GM23338 (cell line): ENCODE data around the gene RUNX1. TPM values are rescaled to one million over a fixed set of nuclear protein-coding genes. Genes with fewer than 3 reads are reported as not detected.
A peak's percentile ranks its signal among the peaks of the same experiment; 100 is the strongest.

Experiments used
- ATAC-seq: fragments of 200-7000 bp; cut with Tn5 transposase; 3 replicates; pipeline ENCODE4 v1.9.1; 2020
- DNase-seq: peaks from one replicate; pipeline ENCODE4 v3.0.0-alpha.2; 2015; ENCODE audit warnings: low spot score
- H2AFZ ChIP-seq: fragments of 200-600 bp; sonication (generic); 2 replicates; pipeline ENCODE4 v1.8.0; 2016; ENCODE audit warnings: antibody characterized with exemption, mild to moderate bottlenecking, moderate library complexity
- H3F3A ChIP-seq: fragments of 200-600 bp; sonication (generic); replicated peaks from 2 replicates; pipeline ENCODE4 v1.8.0; 2017; ENCODE audit warnings: antibody characterized with exemption, mixed run types, low read depth
- H3K27ac ChIP-seq: fragments of 200-600 bp; sonication (generic); 2 replicates; pipeline ENCODE4 v1.6.1; 2016; ENCODE audit warnings: low read depth
- H3K27me3 ChIP-seq: fragments of 200-600 bp; sonication (generic); 2 replicates; pipeline ENCODE4 v1.8.0; 2016; ENCODE audit warnings: mild to moderate bottlenecking, mixed run types, moderate library complexity; ENCODE audit not compliant: insufficient read depth
- H3K36me3 ChIP-seq: fragments of 200-600 bp; sonication (generic); 2 replicates; pipeline ENCODE4 v1.8.0; 2016; ENCODE audit warnings: mild to moderate bottlenecking; ENCODE audit not compliant: insufficient read depth
- H3K4me1 ChIP-seq: fragments of 200-600 bp; sonication (generic); 2 replicates; pipeline ENCODE4 v1.8.0; 2016; ENCODE audit warnings: mild to moderate bottlenecking, moderate library complexity; ENCODE audit not compliant: insufficient read depth
- H3K4me2 ChIP-seq: fragments of 200-600 bp; sonication (generic); 2 replicates; pipeline ENCODE4 v1.7.1; 2017; ENCODE audit warnings: mixed run types
- H3K4me3 ChIP-seq: fragments of 200-600 bp; sonication (generic); 2 replicates; pipeline ENCODE4 v1.6.1; 2016; ENCODE audit warnings: mixed run types
- H3K79me2 ChIP-seq: fragments of 200-600 bp; sonication (generic); replicated peaks from 2 replicates; pipeline ENCODE4 v1.8.0; 2017; ENCODE audit warnings: mild to moderate bottlenecking; ENCODE audit not compliant: insufficient read depth
- H3K9me2 ChIP-seq: fragments of 200-600 bp; sonication (generic); 2 replicates; pipeline ENCODE4 v1.8.0; 2017; ENCODE audit not compliant: insufficient read depth
- H4K20me1 ChIP-seq: fragments of 200-600 bp; sonication (generic); replicated peaks from 2 replicates; pipeline ENCODE4 v1.8.0; 2017; ENCODE audit warnings: mild to moderate bottlenecking; ENCODE audit not compliant: insufficient read depth
- H3K27ac Mint-ChIP-seq: 2 replicates; pipeline ENCODE4 v1.8.0; 2020; ENCODE audit warnings: inconsistent platforms, mild to moderate bottlenecking, moderate library complexity, mixed read lengths
- H3K27me3 Mint-ChIP-seq: 3 replicates; pipeline ENCODE4 v1.8.0; 2022; ENCODE audit warnings: low read depth, mild to moderate bottlenecking, moderate library complexity, mixed read lengths, inconsistent platforms; ENCODE audit not compliant: insufficient read depth, poor library complexity
- H3K36me3 Mint-ChIP-seq: 3 replicates; pipeline ENCODE4 v1.8.0; 2021; ENCODE audit warnings: low read depth, mild to moderate bottlenecking, inconsistent platforms, moderate library complexity, mixed read lengths
- H3K4me1 Mint-ChIP-seq: 3 replicates; pipeline ENCODE4 v1.8.0; 2020; ENCODE audit warnings: mild to moderate bottlenecking, inconsistent platforms, mixed read lengths
- H3K4me3 Mint-ChIP-seq: 3 replicates; pipeline ENCODE4 v1.8.0; 2021; ENCODE audit warnings: moderate library complexity, mild to moderate bottlenecking, inconsistent platforms, mixed read lengths
- H3K9me3 Mint-ChIP-seq: 3 replicates; pipeline ENCODE4 v1.8.0; 2020; ENCODE audit warnings: moderate library complexity, mild to moderate bottlenecking, inconsistent platforms, mixed read lengths
- CREB1 ChIP-seq: fragments of 250-450 bp; sonication (Bioruptor Pico); IDR thresholded peaks from 2 replicates; pipeline ENCODE4 v1.5.0; 2020; ENCODE audit warnings: low read depth, mild to moderate bottlenecking, moderate library complexity
- CTCF ChIP-seq, 2 experiments: fragments of 200-600 bp in 1 of 2; sonication (generic) in 1 of 2; conservative IDR thresholded peaks; 2 replicates each; pipeline versions ENCODE4 v1.5.1 to v1.6.1; 2016 to 2017; ENCODE audit warnings: antibody characterized with exemption in 2 of 2, low read depth in 2 of 2, mild to moderate bottlenecking in 2 of 2, moderate library complexity in 1 of 2
- EZH2phosphoT487 ChIP-seq: fragments of 200-600 bp; sonication (generic); IDR thresholded peaks from one replicate; pipeline ENCODE4 v1.8.1; 2018; ENCODE audit warnings: antibody characterized with exemption; ENCODE audit not compliant: unreplicated experiment
- JUNB ChIP-seq: IDR thresholded peaks from one replicate; pipeline ENCODE4 v1.6.1; 2016; ENCODE audit warnings: antibody characterized with exemption; ENCODE audit not compliant: unreplicated experiment
- NANOG ChIP-seq: IDR thresholded peaks from 2 replicates; pipeline ENCODE4 v1.6.1; 2016; ENCODE audit warnings: antibody characterized with exemption, borderline replicate concordance
- POLR2AphosphoS5 ChIP-seq: IDR thresholded peaks from 2 replicates; pipeline ENCODE4 v1.6.1; 2016; ENCODE audit warnings: antibody characterized with exemption, low read depth
- REST ChIP-seq: IDR thresholded peaks from one replicate; pipeline ENCODE4 v1.6.1; 2018; ENCODE audit warnings: antibody characterized with exemption; ENCODE audit not compliant: unreplicated experiment
- ZNF462 ChIP-seq: fragments of 250-450 bp; sonication (Bioruptor Pico); IDR thresholded peaks from 2 replicates; pipeline ENCODE4 v1.5.0; 2020; ENCODE audit warnings: mild to moderate bottlenecking, moderate library complexity
- polyA plus RNA-seq: library from polyadenylated mRNA; unstranded; fragments of >200 nt; fragmentation: Nextera tagmentation; extraction: Ambion mirVana; gene quantifications from 2 replicates; pipeline ENCODE4 v1.2.1, GENCODE V29; 2016
- total RNA-seq: library from RNA; depleted of rRNA; stranded (reverse); fragments of >200 nt; shearing (Covaris generic); gene quantifications from 2 replicates; pipeline ENCODE4 v1.2.3, GENCODE V29; 2014

Gene RUNX1
- total and polyA plus RNA-seq, 2 experiments from 2014 or later = 0.29 to 1.1 TPM

- TF ChIP-seq REST (no peak), NANOG (no peak), JUNB (no peak), POLR2AphosphoS5 (no peak), CREB1 (CRISPR knock-in tag) (no peak), EZH2phosphoT487 (no peak)
Observed at GRCh38 chr21:34748862-34749261, 300.2 kb downstream of the RUNX1 start (continued).

- no peaks in the 10 kb centered on the region for H3K79me2 ChIP-seq
- no peaks in the 10 kb centered on the region for H3K4me1 ChIP-seq
- 0 out of 2 replicates have a peak, but pooled peaks cover under 1% of the 10 kb centered on the region for H3K9me2 ChIP-seq
- H3K27me3 ChIP-seq = no peaks in the 10 kb centered on the region
- Mint-ChIP-seq H3K4me1 (peaks cover 2% of the 10 kb centered on the region; the same call in 1 of the 3 replicates), H3K27ac (no peak overlapping the region), H3K4me3 (no peak overlapping the region), H3K27me3 (peaks cover 4% of the 10 kb centered on the region), H3K36me3 (no peaks in the 10 kb centered on the region), H3K9me3 (no peaks in the 10 kb centered on the region; the same call in 2 of the 3 replicates)
- no peak overlapping the region for H3K4me3 ChIP-seq
- no peak overlapping the region for H3K4me2 ChIP-seq
- no peaks in the 10 kb centered on the region for H4K20me1 ChIP-seq
- no peak overlapping the region for H3K27ac ChIP-seq
- H2AFZ ChIP-seq = peak overlapping the region; percentile 72; the same call in 1 of the 2 replicates
- DNase-seq (peak; percentile 94), ATAC-seq (peak; percentile 99)
- H3F3A ChIP-seq = no peaks in the 10 kb centered on the region
- TF ChIP-seq EZH2phosphoT487 = no peak
- TF ChIP-seq CREB1 (CRISPR knock-in tag) = peak; percentile 36; the same call in 1 of the 2 replicates
- no peak for TF ChIP-seq ZNF462 (CRISPR knock-in tag)
- peak; percentile 87 to 91 for TF ChIP-seq CTCF (conservative IDR thresholded peaks at IDR 0.05; ENCODE audit: low read depth in 2 of 2)
- TF ChIP-seq NANOG = no peak
- H3K36me3 ChIP-seq = no peaks in the 10 kb centered on the region
Observed at GRCh38 chr21:34745557-34746255, 303.4 kb downstream of the RUNX1 start.
